GM12878 (cell line): ENCODE measurements around the gene NCL. TPM values are rescaled to one million over a fixed set of nuclear protein-coding genes. Genes with fewer than 3 reads are reported as not detected.

Experiments used
- ATAC-seq: fragments of 200-7000 bp; cut with Tn5 transposase; 3 replicates; pipeline ENCODE4 v1.9.1; 2020; ENCODE audit warnings: mild to moderate bottlenecking, moderate library complexity
- Bru-seq: library from RNA; stranded (reverse); fragments of 400-500 nt; gene quantifications from one replicate; lab custom pipeline; 2021; lab: Mats Ljungman, UMichigan
- BruChase-seq, 2 experiments: library from RNA; stranded (reverse); fragments of 400-500 nt; gene quantifications; one replicate each; lab custom pipeline; 2021; lab: Mats Ljungman, UMichigan
- BruUV-seq: library from RNA; stranded (reverse); fragments of 400-500 nt; replicated peaks from 2 replicates; lab custom pipeline; 2021; lab: Mats Ljungman, UMichigan
- CTCF ChIA-PET: fragments of 300-600 bp; sonication (Branson Sonifier 250); formaldehyde crosslinking; extraction: SDS; loops from one replicate; lab custom pipeline; 2021; ENCODE audit warnings: inconsistent platforms; lab: Yijun Ruan, JAX
- POLR2A ChIA-PET: fragments of 350-600 bp; formaldehyde crosslinking; extraction: SDS; loops from one replicate; lab custom pipeline; 2021; ENCODE audit warnings: inconsistent platforms; lab: Charles Lee
- RAD21 ChIA-PET: fragments of 300-600 bp; sonication (Branson Sonifier 250); formaldehyde crosslinking; loops from one replicate; lab custom pipeline; 2023; ENCODE audit warnings: antibody characterized with exemption; ENCODE audit not compliant: unreplicated experiment; lab: Charles Lee
- SMC1A ChIA-PET: fragments of 300-600 bp; sonication (Branson Sonifier 250); formaldehyde crosslinking; loops from one replicate; lab custom pipeline; 2023; ENCODE audit not compliant: unreplicated experiment, uncharacterized antibody; lab: Charles Lee
- DNase-seq: peaks from one replicate; pipeline ENCODE4 v3.0.0-alpha.2; 2011; ENCODE audit warnings: low read depth, low spot score
- FAIRE-seq: peaks from 3 replicates; lab custom pipeline; 2011; peaks lifted over from hg19 to GRCh38; lab: Jason Lieb, UNC
- H2AFZ ChIP-seq: 2 replicates; pipeline ENCODE4 v1.6.0; 2011; ENCODE audit warnings: low read depth, low read length, control low read depth; ENCODE audit not compliant: control insufficient read depth
- H3K27ac ChIP-seq: 2 replicates; pipeline ENCODE4 v1.5.1; 2011; ENCODE audit warnings: control low read depth; ENCODE audit not compliant: control insufficient read depth, insufficient read depth
- H3K27me3 ChIP-seq, 2 experiments: replicated peaks in 1 of 2; 2 replicates each; pipeline versions ENCODE4 v1.6.0 to v1.6.1; 2011; ENCODE audit warnings: low read length in 1 of 2; ENCODE audit not compliant: control insufficient read depth in 2 of 2, insufficient read depth in 2 of 2
- H3K36me3 ChIP-seq, 2 experiments: 2 replicates each; pipeline ENCODE4 v1.5.1; 2011; ENCODE audit warnings: low read length in 1 of 2; ENCODE audit not compliant: control insufficient read depth in 2 of 2, insufficient read depth in 2 of 2
- H3K4me1 ChIP-seq: 2 replicates; pipeline ENCODE4 v1.6.1; 2011; ENCODE audit warnings: mild to moderate bottlenecking, low read length, moderate library complexity, mixed read lengths; ENCODE audit not compliant: control insufficient read depth, insufficient read depth
- H3K4me2 ChIP-seq: 2 replicates; pipeline ENCODE4 v1.6.0; 2011; ENCODE audit warnings: control low read depth; ENCODE audit not compliant: control insufficient read depth, insufficient read depth
- H3K4me3 ChIP-seq: fragments of 200-600 bp; sonication (generic); 2 replicates; pipeline ENCODE4 v1.5.1; 2016
- H3K79me2 ChIP-seq: 2 replicates; pipeline ENCODE4 v1.6.0; 2011; ENCODE audit warnings: low read length; ENCODE audit not compliant: control insufficient read depth, insufficient read depth
- H3K9ac ChIP-seq: 2 replicates; pipeline ENCODE4 v1.8.0; 2011; ENCODE audit warnings: low read length, control low read depth, mixed read lengths; ENCODE audit not compliant: control insufficient read depth, insufficient read depth
- H3K9me3 ChIP-seq: replicated peaks from 3 replicates; pipeline ENCODE4 v1.5.1; 2011; ENCODE audit warnings: mild to moderate bottlenecking, low read length; ENCODE audit not compliant: control insufficient read depth, insufficient read depth
- H4K20me1 ChIP-seq: 2 replicates; pipeline ENCODE4 v1.6.0; 2011; ENCODE audit not compliant: control insufficient read depth, insufficient read depth
- BACH1 ChIP-seq: fragments of 450-650 bp; IDR thresholded peaks from 2 replicates; pipeline ENCODE4 v1.6.1; 2017; ENCODE audit warnings: mild to moderate bottlenecking, borderline replicate concordance
- CBFB ChIP-seq: IDR thresholded peaks from 2 replicates; pipeline ENCODE4 v1.6.1; 2016; ENCODE audit warnings: antibody characterized with exemption, low read depth
- CREM ChIP-seq: IDR thresholded peaks from 2 replicates; pipeline ENCODE4 v1.6.1; 2014; ENCODE audit warnings: antibody characterized with exemption, low read depth
- FOXM1 ChIP-seq: IDR thresholded peaks from 2 replicates; pipeline ENCODE4 v1.6.1; 2012; ENCODE audit warnings: low read depth, mild to moderate bottlenecking, inconsistent platforms, low read length, moderate library complexity
- HDGF ChIP-seq: fragments of 450-650 bp; IDR thresholded peaks from 2 replicates; pipeline ENCODE4 v1.6.1; 2016; ENCODE audit warnings: antibody characterized with exemption
- LARP7 ChIP-seq: fragments of 450-650 bp; IDR thresholded peaks from 2 replicates; pipeline ENCODE4 v1.6.1; 2017; ENCODE audit warnings: mild to moderate bottlenecking
- NR2C1 ChIP-seq: fragments of 450-650 bp; IDR thresholded peaks from 2 replicates; pipeline ENCODE4 v1.6.1; 2017; ENCODE audit warnings: antibody characterized with exemption, mild to moderate bottlenecking, moderate library complexity
- NR2C2 ChIP-seq: IDR thresholded peaks from 2 replicates; pipeline ENCODE4 v1.6.1; 2011; ENCODE audit warnings: borderline replicate concordance, low read depth; ENCODE audit not compliant: control insufficient read depth, insufficient read length
- PML ChIP-seq: IDR thresholded peaks from 2 replicates; pipeline ENCODE4 v1.6.1; 2012; ENCODE audit warnings: low read length, inconsistent platforms
- POLR2A ChIP-seq: IDR thresholded peaks from 2 replicates; pipeline ENCODE4 v1.6.1; 2011; ENCODE audit warnings: low read depth, mild to moderate bottlenecking, low read length
- WGBS: methylation state at CpG from one replicate; pipeline ENCODE4 v1.1.6; 2016; ENCODE audit warnings: low lambda C conversion rate; ENCODE audit not compliant: insufficient replicate concordance, insufficient coverage; ENCODE audit errors: missing lambda C conversion rate; 5-methylcytosine and 5-hydroxymethylcytosine counted together
- in situ Hi-C: fragments of 300-500 bp; cut with MboI; formaldehyde crosslinking; loops from 9 replicates; pipeline ENCODE4 v1.14.3; 2018; ENCODE audit warnings: mixed read lengths
- intact Hi-C: fragments of 100-400 bp; cut with micrococcal nuclease; formaldehyde crosslinking; loops from one replicate; pipeline ENCODE4 v1.14.2; 2022; ENCODE audit not compliant: unreplicated experiment
- long read RNA-seq, 2 experiments: library from polyadenylated mRNA; unstranded; transcript quantifications; one replicate each; pipeline ENCODE4 v2.0.0, GENCODE V29; 2019 to 2020
- polyA minus RNA-seq, 3 experiments: library from RNA; depleted of rRNA, polyadenylated mRNA; stranded (reverse); fragments of >200 nt; gene quantifications; 2 replicates each; pipeline ENCODE4 v1.2.3, GENCODE V29; 2011
- polyA plus RNA-seq, 11 experiments: library from polyadenylated mRNA; depleted of rRNA in 4 of 11; unstranded in 6 of 11; stranded (reverse) in 5 of 11; fragments of >200 nt; fragmentation: Nextera tagmentation in 4 of 11; fragmentation: Illumina TruSeq in 1 of 11; extraction: Ambion mirVana in 4 of 11; extraction: Trizol in 1 of 11; gene quantifications; 1 replicate in 1 of 11; 2 replicates in 10 of 11; pipeline versions ENCODE4 v1.2.1 to v1.2.3, GENCODE V29; 2011 to 2016; ENCODE audit warnings: inconsistent platforms in 2 of 11, missing spikeins in 2 of 11, low read depth in 1 of 11
- total RNA-seq, 4 experiments: library from RNA; depleted of rRNA in 3 of 4; stranded (reverse); fragments of >200 nt in 3 of 4; fragmentation: Illumina TruSeq in 1 of 4; extraction: Trizol in 1 of 4; gene quantifications; 2 replicates each; pipeline versions ENCODE4 v1.2.1 to v1.2.3, GENCODE V29; 2013 to 2021
- TF ChIP-seq, protein P1 (sequence below): fragments of 450-650 bp; IDR thresholded peaks from 2 replicates; pipeline ENCODE4 v1.6.1; 2014; ENCODE audit warnings: mild to moderate bottlenecking
- TF ChIP-seq, protein P2 (sequence below): fragments of 450-650 bp; IDR thresholded peaks from 2 replicates; pipeline ENCODE4 v1.6.1; 2016; ENCODE audit warnings: mild to moderate bottlenecking
- TF ChIP-seq, protein P3 (sequence below): IDR thresholded peaks from 2 replicates; pipeline ENCODE4 v1.6.1; 2011; ENCODE audit warnings: low read depth, mild to moderate bottlenecking, low read length, moderate library complexity, borderline replicate concordance; ENCODE audit errors: extremely low read depth

NCL gene, protein sequence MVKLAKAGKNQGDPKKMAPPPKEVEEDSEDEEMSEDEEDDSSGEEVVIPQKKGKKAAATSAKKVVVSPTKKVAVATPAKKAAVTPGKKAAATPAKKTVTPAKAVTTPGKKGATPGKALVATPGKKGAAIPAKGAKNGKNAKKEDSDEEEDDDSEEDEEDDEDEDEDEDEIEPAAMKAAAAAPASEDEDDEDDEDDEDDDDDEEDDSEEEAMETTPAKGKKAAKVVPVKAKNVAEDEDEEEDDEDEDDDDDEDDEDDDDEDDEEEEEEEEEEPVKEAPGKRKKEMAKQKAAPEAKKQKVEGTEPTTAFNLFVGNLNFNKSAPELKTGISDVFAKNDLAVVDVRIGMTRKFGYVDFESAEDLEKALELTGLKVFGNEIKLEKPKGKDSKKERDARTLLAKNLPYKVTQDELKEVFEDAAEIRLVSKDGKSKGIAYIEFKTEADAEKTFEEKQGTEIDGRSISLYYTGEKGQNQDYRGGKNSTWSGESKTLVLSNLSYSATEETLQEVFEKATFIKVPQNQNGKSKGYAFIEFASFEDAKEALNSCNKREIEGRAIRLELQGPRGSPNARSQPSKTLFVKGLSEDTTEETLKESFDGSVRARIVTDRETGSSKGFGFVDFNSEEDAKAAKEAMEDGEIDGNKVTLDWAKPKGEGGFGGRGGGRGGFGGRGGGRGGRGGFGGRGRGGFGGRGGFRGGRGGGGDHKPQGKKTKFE
- 271 and 296 TPM in 2 replicates for total RNA-seq (2013; cell fraction: nucleolus; rRNA removed)
- total RNA-seq (2014; rRNA removed) (301 and 317 TPM in 2 replicates), total RNA-seq (2014; rRNA removed; fragmentation: Illumina TruSeq; extraction: Trizol) (459 and 461 TPM in 2 replicates), total RNA-seq (2021) (900 and 966 TPM in 2 replicates), polyA plus RNA-seq (2011; rRNA removed) (176 and 189 TPM in 2 replicates), polyA plus RNA-seq (2014; fragmentation: Illumina TruSeq; extraction: Trizol) (1,046 and 1,376 TPM in 2 replicates), polyA plus RNA-seq (2014; fragmentation: Nextera tagmentation; extraction: Ambion mirVana) (100 to 1,000 TPM; 123 to 251 TPM), polyA plus RNA-seq (2014; rRNA removed) (593 and 599 TPM in 2 replicates), polyA plus RNA-seq (2016; fragmentation: Nextera tagmentation; extraction: Ambion mirVana) (1,000 to 10,000 TPM; 1,206 to 1,207 TPM), polyA minus RNA-seq (2011; rRNA and poly(A)+ RNA removed) (57.9 and 116 TPM in 2 replicates), Bru-seq, nascent RNA (percentile 100 among the genes with signal in this experiment), BruChase-seq, experiment 1, labeled RNA remaining after a 6-hour chase (percentile 100 among the genes with signal in this experiment), BruChase-seq, experiment 2, labeled RNA remaining after a 2-hour chase (percentile 100 among the genes with signal in this experiment)
- polyA plus RNA-seq (2011; ENCODE audit: low read depth): 233 TPM
- polyA plus RNA-seq (2011; cell fraction: cytosol; rRNA removed): 105 TPM in 2 replicates
- polyA plus RNA-seq (2011; cell fraction: nucleus; rRNA removed): 133 and 277 TPM in 2 replicates
- 330 and 352 TPM in 2 replicates for polyA plus RNA-seq (2012)
- polyA minus RNA-seq (2011; cell fraction: cytosol; rRNA and poly(A)+ RNA removed): 59.3 and 81.9 TPM in 2 replicates
- 50.3 and 85.2 TPM in 2 replicates for polyA minus RNA-seq (2011; cell fraction: nucleus; rRNA and poly(A)+ RNA removed)
- long read RNA-seq, experiment 1, full-length matches to known transcripts: 524 of 673 reads
- long read RNA-seq, experiment 1, partial matches to known transcripts: 106 of 673 reads
- long read RNA-seq, experiment 1, other reads (novel, unspliced or antisense): 43 of 673 reads
- long read RNA-seq, experiment 2, full-length matches to known transcripts: 1,868 of 2,850 reads
- long read RNA-seq, experiment 2, partial matches to known transcripts: 897 of 2,850 reads
- long read RNA-seq, experiment 2, other reads (novel, unspliced or antisense): 85 of 2,850 reads

DNA sequence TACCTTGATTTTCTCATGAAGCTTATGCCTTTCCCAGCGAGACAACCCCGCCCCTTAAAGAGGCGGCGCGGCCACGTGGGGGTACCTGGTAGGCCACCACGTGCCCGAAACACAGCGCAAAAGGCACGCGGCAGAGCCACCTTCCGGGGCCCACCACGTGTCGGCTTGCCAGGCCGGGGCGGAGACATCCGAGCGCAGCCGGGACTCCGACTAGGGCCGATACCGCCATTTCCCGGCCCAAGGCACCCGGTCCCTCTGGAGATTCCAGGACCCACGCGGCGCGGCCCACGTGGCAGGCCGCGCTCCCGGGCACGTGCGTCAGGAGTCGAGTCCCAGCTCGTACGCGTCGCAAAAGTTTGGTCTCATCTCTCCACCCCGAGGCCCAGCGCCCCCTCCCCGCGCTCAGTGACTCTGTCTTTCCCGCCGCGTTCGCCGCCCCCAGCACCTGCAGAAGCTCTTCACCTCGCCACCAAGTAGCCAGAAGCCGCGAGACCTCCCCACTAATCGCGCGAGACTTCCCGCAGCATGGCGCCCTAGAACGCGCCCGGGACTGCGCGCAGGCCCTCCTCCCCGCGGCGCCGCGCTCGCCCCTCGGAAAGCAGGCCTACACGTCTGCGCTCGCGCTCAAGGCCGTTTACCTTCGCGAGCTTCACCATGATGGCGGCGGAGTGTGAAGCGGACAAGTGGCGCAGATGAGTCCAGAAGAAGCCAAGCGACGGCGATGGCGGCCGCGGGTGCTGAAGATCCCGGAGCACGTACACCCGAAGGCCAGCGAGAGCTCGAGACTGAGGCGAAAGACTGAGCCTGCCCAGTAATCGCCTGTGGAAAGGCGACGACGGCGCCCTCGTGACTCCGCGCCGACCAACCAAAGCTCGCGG, at the start of gene NCL:
NCL (minus strand) TSS at position 787 of the 878 bp plus-strand sequence; CDS start at position 656, 131 bp downstream.
- Histone ChIP-seq H3K4me3 (peak within 1 kb of the TSS; percentile 82), H3K9me3 (no peaks in the 10 kb centered on the region), H3K27me3 (no peaks in the 10 kb centered on the region), H3K4me2 (peak within 1 kb of the TSS; percentile 94), H3K27ac (peak within 1 kb of the TSS; percentile 99), H4K20me1 (peaks cover 13% of the 10 kb centered on the region), H2AFZ (peak within 1 kb of the TSS; percentile 70), H3K9ac (peak within 1 kb of the TSS; percentile 98), H3K36me3 (peaks cover 12 to 40% of the 10 kb centered on the region in 2 experiments), H3K79me2 (peaks cover 63% of the 10 kb centered on the region), H3K4me1 (peaks cover 13% of the 10 kb centered on the region)
- in situ Hi-C loops (no loop called here), intact Hi-C loops (loop anchor here (2.0 to 5.0 kb wide), 2 partner anchors 19 to 83 kb away; no protein-coding TSS in a partner anchor)
- SMC1A ChIA-PET: interaction anchor here (1.0 to 3.4 kb wide), 9 partner anchors 8 to 360 kb away, joined by 3 to 17 read pairs (median 5); no protein-coding TSS in a partner anchor
- no TSS peak for BruUV-seq
- WGBS: 1% methylated on average over 102 of the region's 102 CpGs
- DNase-seq (peak; percentile 91), FAIRE-seq (peak; percentile 73), ATAC-seq (peak; percentile 95)
- RAD21 ChIA-PET: interaction anchor here (0.6 to 1.9 kb wide), 13 partner anchors 10 to 340 kb away, joined by 3 to 11 read pairs (median 5); no protein-coding TSS in a partner anchor
- POLR2A ChIA-PET: interaction anchor here (0.5 to 4.1 kb wide), 24 partner anchors 9 to 543 kb away, joined by 3 to 48 read pairs (median 4); partner anchors contain the start of genes PSMD1 and PTMA
- CTCF ChIA-PET: interaction anchor here (0.7 to 9.2 kb wide), 13 partner anchors 11 to 1956 kb away, joined by 3 to 98 read pairs (median 5); no protein-coding TSS in a partner anchor
- TF ChIP-seq NR2C2 (no peak), LARP7 (peak; percentile 85; the same call in 1 of the 2 replicates), BACH1 (peak; percentile 77), HDGF (peak; percentile 44; the same call in 1 of the 2 replicates), FOXM1 (no peak; the same call in 1 of the 2 replicates), NR2C1 (0 out of 2 replicates have a peak, but pooled peaks have one; percentile 12), POLR2A (peak; percentile 99), CREM (peak; percentile 68), CBFB (peak; percentile 79), PML (peak; percentile 99)
- TF ChIP-seq, protein P1, sequence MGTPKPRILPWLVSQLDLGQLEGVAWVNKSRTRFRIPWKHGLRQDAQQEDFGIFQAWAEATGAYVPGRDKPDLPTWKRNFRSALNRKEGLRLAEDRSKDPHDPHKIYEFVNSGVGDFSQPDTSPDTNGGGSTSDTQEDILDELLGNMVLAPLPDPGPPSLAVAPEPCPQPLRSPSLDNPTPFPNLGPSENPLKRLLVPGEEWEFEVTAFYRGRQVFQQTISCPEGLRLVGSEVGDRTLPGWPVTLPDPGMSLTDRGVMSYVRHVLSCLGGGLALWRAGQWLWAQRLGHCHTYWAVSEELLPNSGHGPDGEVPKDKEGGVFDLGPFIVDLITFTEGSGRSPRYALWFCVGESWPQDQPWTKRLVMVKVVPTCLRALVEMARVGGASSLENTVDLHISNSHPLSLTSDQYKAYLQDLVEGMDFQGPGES: peak; percentile 70
- TF ChIP-seq, protein P2, sequence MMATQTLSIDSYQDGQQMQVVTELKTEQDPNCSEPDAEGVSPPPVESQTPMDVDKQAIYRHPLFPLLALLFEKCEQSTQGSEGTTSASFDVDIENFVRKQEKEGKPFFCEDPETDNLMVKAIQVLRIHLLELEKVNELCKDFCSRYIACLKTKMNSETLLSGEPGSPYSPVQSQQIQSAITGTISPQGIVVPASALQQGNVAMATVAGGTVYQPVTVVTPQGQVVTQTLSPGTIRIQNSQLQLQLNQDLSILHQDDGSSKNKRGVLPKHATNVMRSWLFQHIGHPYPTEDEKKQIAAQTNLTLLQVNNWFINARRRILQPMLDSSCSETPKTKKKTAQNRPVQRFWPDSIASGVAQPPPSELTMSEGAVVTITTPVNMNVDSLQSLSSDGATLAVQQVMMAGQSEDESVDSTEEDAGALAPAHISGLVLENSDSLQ: peak; percentile 23; the same call in 1 of the 2 replicates
- TF ChIP-seq, protein P3, sequence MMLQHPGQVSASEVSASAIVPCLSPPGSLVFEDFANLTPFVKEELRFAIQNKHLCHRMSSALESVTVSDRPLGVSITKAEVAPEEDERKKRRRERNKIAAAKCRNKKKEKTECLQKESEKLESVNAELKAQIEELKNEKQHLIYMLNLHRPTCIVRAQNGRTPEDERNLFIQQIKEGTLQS: peak; percentile 72; the same call in 1 of the 2 replicates
